MCF 10A (cell line): ENCODE measurements around the gene NEK10. TPM values are rescaled to one million over a fixed set of nuclear protein-coding genes. Genes with fewer than 3 reads are reported as not detected.

Experiments
- BruUV-seq: library from RNA; stranded (reverse); fragments of 400-500 nt; replicated peaks from 2 replicates; lab custom pipeline; 2021; lab: Mats Ljungman, UMichigan
- CTCF ChIA-PET: fragments of 300-600 bp; sonication (Branson Sonifier 250); formaldehyde crosslinking; extraction: SDS; loops from one replicate; lab custom pipeline; 2021; ENCODE audit warnings: antibody characterized with exemption, inconsistent platforms; lab: Yijun Ruan, JAX
- POLR2A ChIA-PET: fragments of 300-600, 350-650 bp; sonication (Branson Sonifier 250); formaldehyde crosslinking; extraction: SDS; loops from one replicate; lab custom pipeline; 2020; ENCODE audit warnings: antibody characterized with exemption, inconsistent platforms; lab: Yijun Ruan, JAX
- DNase-seq: peaks from one replicate; pipeline ENCODE4 v3.0.0-alpha.2; 2018; ENCODE audit not compliant: unreplicated experiment
- H3K27ac Mint-ChIP-seq: one replicate; pipeline ENCODE4 v1.8.0; 2022; ENCODE audit warnings: mild to moderate bottlenecking, low read depth, mixed read lengths; ENCODE audit not compliant: unreplicated experiment
- H3K27me3 Mint-ChIP-seq: one replicate; pipeline ENCODE4 v1.8.0; 2022; ENCODE audit warnings: mixed read lengths; ENCODE audit not compliant: insufficient read depth, unreplicated experiment
- H3K36me3 Mint-ChIP-seq: one replicate; pipeline ENCODE4 v1.8.0; 2022; ENCODE audit warnings: mild to moderate bottlenecking, moderate library complexity, mixed read lengths; ENCODE audit not compliant: insufficient read depth, unreplicated experiment
- H3K4me1 Mint-ChIP-seq: one replicate; pipeline ENCODE4 v1.8.0; 2022; ENCODE audit warnings: mixed read lengths; ENCODE audit not compliant: insufficient read depth, unreplicated experiment
- H3K4me3 Mint-ChIP-seq: one replicate; pipeline ENCODE4 v1.8.0; 2022; ENCODE audit warnings: mild to moderate bottlenecking, moderate library complexity, mixed read lengths; ENCODE audit not compliant: unreplicated experiment
- H3K9me3 Mint-ChIP-seq: one replicate; pipeline ENCODE4 v1.8.0; 2022; ENCODE audit warnings: mixed read lengths; ENCODE audit not compliant: unreplicated experiment
- intact Hi-C: fragments of 100-400 bp; cut with micrococcal nuclease; formaldehyde crosslinking; loops from 2 replicates; pipeline ENCODE4 v1.14.1; 2022
- total RNA-seq: library from RNA; stranded (reverse); gene quantifications from 2 replicates; pipeline ENCODE4 v1.2.3, GENCODE V29; 2022
- TF ChIP-seq, protein P1 (sequence below): fragments of 200-600 bp; IDR thresholded peaks from one replicate; pipeline ENCODE4 v1.8.0; 2022; ENCODE audit warnings: antibody characterized with exemption, mild to moderate bottlenecking; ENCODE audit not compliant: unreplicated experiment

Gene NEK10
- total RNA-seq, 1 experiment from 2014 or later: 0.44 TPM

GRCh38 chr3:27345959-27346865, 23.0 kb downstream of the NEK10 start:
- no TSS peak for BruUV-seq
- DNase-seq: no peak
- Mint-ChIP-seq H3K27me3 (no peaks in the 10 kb centered on the region), H3K36me3 (no peaks in the 10 kb centered on the region), H3K4me1 (peaks cover 4% of the 10 kb centered on the region), H3K27ac (no peak overlapping the region), H3K9me3 (no peaks in the 10 kb centered on the region), H3K4me3 (no peak overlapping the region)
- intact Hi-C loops: no loop called here
- ChIA-PET POLR2A (interaction anchor here (0.6 to 2.0 kb wide), 4 partner anchors 9 to 331 kb away, joined by 3 to 7 read pairs (median 4); no protein-coding TSS in a partner anchor), CTCF (interaction anchor here (0.5 to 1.7 kb wide), 5 partner anchors 8 to 334 kb away, joined by 3 to 6 read pairs (median 3); no protein-coding TSS in a partner anchor)
- TF ChIP-seq, protein P1, sequence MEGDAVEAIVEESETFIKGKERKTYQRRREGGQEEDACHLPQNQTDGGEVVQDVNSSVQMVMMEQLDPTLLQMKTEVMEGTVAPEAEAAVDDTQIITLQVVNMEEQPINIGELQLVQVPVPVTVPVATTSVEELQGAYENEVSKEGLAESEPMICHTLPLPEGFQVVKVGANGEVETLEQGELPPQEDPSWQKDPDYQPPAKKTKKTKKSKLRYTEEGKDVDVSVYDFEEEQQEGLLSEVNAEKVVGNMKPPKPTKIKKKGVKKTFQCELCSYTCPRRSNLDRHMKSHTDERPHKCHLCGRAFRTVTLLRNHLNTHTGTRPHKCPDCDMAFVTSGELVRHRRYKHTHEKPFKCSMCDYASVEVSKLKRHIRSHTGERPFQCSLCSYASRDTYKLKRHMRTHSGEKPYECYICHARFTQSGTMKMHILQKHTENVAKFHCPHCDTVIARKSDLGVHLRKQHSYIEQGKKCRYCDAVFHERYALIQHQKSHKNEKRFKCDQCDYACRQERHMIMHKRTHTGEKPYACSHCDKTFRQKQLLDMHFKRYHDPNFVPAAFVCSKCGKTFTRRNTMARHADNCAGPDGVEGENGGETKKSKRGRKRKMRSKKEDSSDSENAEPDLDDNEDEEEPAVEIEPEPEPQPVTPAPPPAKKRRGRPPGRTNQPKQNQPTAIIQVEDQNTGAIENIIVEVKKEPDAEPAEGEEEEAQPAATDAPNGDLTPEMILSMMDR: no peak

GRCh38 chr3:27345493-27345892, 23.7 kb downstream of the NEK10 start:
- no TSS peak for BruUV-seq
- H3K4me1 Mint-ChIP-seq: peaks cover 4% of the 10 kb centered on the region
- H3K9me3 Mint-ChIP-seq: no peaks in the 10 kb centered on the region

GRCh38 chr3:27345045-27345444, 24.1 kb downstream of the NEK10 start:
- POLR2A ChIA-PET: interaction anchor here (1.7 to 2.0 kb wide), 3 partner anchors 10 to 332 kb away, joined by 4 to 7 read pairs (median 5); no protein-coding TSS in a partner anchor
- Mint-ChIP-seq H3K4me1 (peaks cover 4% of the 10 kb centered on the region), H3K9me3 (no peaks in the 10 kb centered on the region), H3K27me3 (no peaks in the 10 kb centered on the region), H3K4me3 (no peak overlapping the region), H3K27ac (no peak overlapping the region), H3K36me3 (no peaks in the 10 kb centered on the region)
- TF ChIP-seq, protein P1: no peak
- intact Hi-C loops: no loop called here
- BruUV-seq: no TSS peak
- DNase-seq: no peak
- CTCF ChIA-PET: interaction anchor here (1.7 kb wide), 1 partner anchor 9 kb away, joined by 6 read pairs; no protein-coding TSS in a partner anchor

More at GRCh38 chr3:27345493-27345892, 23.7 kb downstream of the NEK10 start:
- CTCF ChIA-PET: interaction anchor here (0.5 to 1.7 kb wide), 4 partner anchors 9 to 335 kb away, joined by 3 to 6 read pairs (median 3); no protein-coding TSS in a partner anchor
- DNase-seq: no peak
- POLR2A ChIA-PET: interaction anchor here (0.6 to 2.0 kb wide), 4 partner anchors 9 to 332 kb away, joined by 3 to 7 read pairs (median 4); no protein-coding TSS in a partner anchor
- H3K36me3 Mint-ChIP-seq: no peaks in the 10 kb centered on the region
- H3K27ac Mint-ChIP-seq: no peak overlapping the region
- TF ChIP-seq, protein P1: no peak
- H3K4me3 Mint-ChIP-seq: no peak overlapping the region
- intact Hi-C loops: no loop called here
- H3K27me3 Mint-ChIP-seq: no peaks in the 10 kb centered on the region

DNA sequence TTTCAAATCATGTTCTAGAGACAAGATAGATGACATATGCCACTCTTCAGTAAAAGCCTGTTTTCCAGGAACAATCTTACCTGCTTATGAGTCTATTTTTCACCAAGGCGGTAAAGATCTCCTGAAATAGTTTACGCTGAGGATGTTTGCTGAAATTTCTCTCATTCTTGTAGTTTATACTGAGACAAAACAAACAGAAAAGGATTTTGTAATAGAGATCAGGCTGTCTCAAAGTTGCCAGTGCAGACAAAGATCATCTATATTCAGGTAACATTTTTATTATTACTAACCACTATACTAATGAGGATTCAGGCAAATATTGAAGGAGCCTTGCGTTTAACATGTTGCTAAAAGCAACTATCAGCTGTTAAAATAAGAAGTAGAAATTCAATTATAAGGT, 25.0 kb downstream of the NEK10 start:
- H3K9me3 Mint-ChIP-seq: no peaks in the 10 kb centered on the region
- POLR2A ChIA-PET: interaction anchor here (1.7 kb wide), 1 partner anchor 18 kb away, joined by 4 read pairs; no protein-coding TSS in a partner anchor

More for the DNA sequence above, 25.0 kb downstream of the NEK10 start:
- no TSS peak for BruUV-seq
- Mint-ChIP-seq H3K27me3 (no peaks in the 10 kb centered on the region), H3K4me1 (peaks cover 4% of the 10 kb centered on the region), H3K4me3 (no peak overlapping the region), H3K27ac (no peak overlapping the region), H3K36me3 (no peaks in the 10 kb centered on the region)
- intact Hi-C loops: no loop called here
- CTCF ChIA-PET: no interaction called here
- TF ChIP-seq, protein P1: no peak
- DNase-seq: no peak
